HCT116 (cell line): Measurements from ENCODE around the gene KLK6. TPM values are rescaled to one million over a fixed set of nuclear protein-coding genes. Genes with fewer than 3 reads are reported as not detected.
A peak's percentile ranks its signal among the peaks of the same experiment; 100 is the strongest.

ENCODE experiments used
- ATAC-seq: fragments of 200-7000 bp; cut with Tn5 transposase; 2 replicates; pipeline ENCODE4 v1.9.1; 2020; ENCODE audit warnings: mild to moderate bottlenecking, moderate library complexity
- BruUV-seq: library from RNA; stranded (reverse); fragments of 400-500 nt; replicated peaks from 2 replicates; lab custom pipeline; 2021; lab: Mats Ljungman, UMichigan
- CTCF ChIA-PET: fragments of 300-600 bp; sonication (Branson Sonifier 250); formaldehyde crosslinking; loops from one replicate; lab custom pipeline; 2021; ENCODE audit warnings: antibody characterized with exemption; lab: Charles Lee
- POLR2A ChIA-PET: fragments of 300-600, 350-600 bp; sonication (Branson Sonifier 250); formaldehyde crosslinking; loops from one replicate; lab custom pipeline; 2021; ENCODE audit warnings: antibody characterized with exemption; lab: Charles Lee
- RAD21 ChIA-PET, 2 experiments: fragments of 300-600 bp; sonication (Branson Sonifier 250); formaldehyde crosslinking; loops; one replicate each; lab custom pipeline; 2023; ENCODE audit warnings: low total read pairs in 2 of 2; ENCODE audit not compliant: uncharacterized antibody in 2 of 2, unreplicated experiment in 2 of 2, low non-redundant PET in 1 of 2; lab: Charles Lee
- DNase-seq: peaks from one replicate; pipeline ENCODE4 v3.0.0-alpha.2; 2010; ENCODE audit warnings: low read depth, low spot score
- H2AFZ ChIP-seq: fragments of 200-600 bp; shearing (Covaris generic), sonication (generic); 2 replicates; pipeline ENCODE4 v1.6.1; 2017; ENCODE audit warnings: low read depth, mixed run types, mixed read lengths, antibody characterized with exemption, low read length; ENCODE audit not compliant: poor library complexity, severe bottlenecking
- H3K27ac ChIP-seq: 2 replicates; pipeline ENCODE4 v1.5.1; 2012; ENCODE audit warnings: low read depth, low read length
- H3K27me3 ChIP-seq: fragments of 200-600 bp; sonication (generic); 2 replicates; pipeline ENCODE4 v1.6.1; 2016; ENCODE audit warnings: mixed run types, low read length, mixed read lengths; ENCODE audit not compliant: insufficient read depth
- H3K36me3 ChIP-seq, 2 experiments: fragments of 200-500 bp in 1 of 2; fragments of 200-600 bp in 1 of 2; sonication (Bioruptor generic) in 1 of 2; sonication (generic) in 1 of 2; 2 replicates each; pipeline versions ENCODE4 v1.5.1 to v1.6.1; 2014 to 2016; ENCODE audit warnings: low read length in 2 of 2, inconsistent platforms in 1 of 2, mixed read lengths in 1 of 2, mixed run types in 1 of 2; ENCODE audit not compliant: insufficient read depth in 2 of 2, control insufficient read depth in 1 of 2
- H3K4me1 ChIP-seq, 2 experiments: fragments of 200-600 bp in 1 of 2; sonication (generic) in 1 of 2; 2 replicates each; pipeline versions ENCODE4 v1.5.1 to v1.6.1; 2012 to 2017; ENCODE audit warnings: low read length in 2 of 2, inconsistent platforms in 1 of 2, mild to moderate bottlenecking in 1 of 2, mixed read lengths in 1 of 2, mixed run types in 1 of 2, moderate library complexity in 1 of 2; ENCODE audit not compliant: insufficient read depth in 2 of 2, control insufficient read depth in 1 of 2
- H3K4me2 ChIP-seq: fragments of 200-600 bp; sonication (generic); 2 replicates; pipeline ENCODE4 v1.6.1; 2017; ENCODE audit warnings: mixed run types, low read length, mixed read lengths
- H3K4me3 ChIP-seq, 2 experiments: fragments of 200-600 bp in 1 of 2; sonication (generic) in 1 of 2; replicated peaks in 1 of 2; 2 replicates each; pipeline ENCODE4 v1.5.1; 2011 to 2016; ENCODE audit warnings: low read length in 2 of 2, control low read depth in 1 of 2, low read depth in 1 of 2, mild to moderate bottlenecking in 1 of 2, mixed read lengths in 1 of 2, mixed run types in 1 of 2
- H3K79me2 ChIP-seq: fragments of 200-600 bp; sonication (generic); 2 replicates; pipeline ENCODE4 v1.6.1; 2017; ENCODE audit warnings: mild to moderate bottlenecking, mixed run types, low read length, moderate library complexity, mixed read lengths; ENCODE audit not compliant: insufficient read depth
- H3K9ac ChIP-seq: fragments of 200-600 bp; sonication (generic); 2 replicates; pipeline ENCODE4 v1.6.1; 2016; ENCODE audit warnings: low read length, mixed read lengths
- H3K9me2 ChIP-seq: fragments of 200-600 bp; sonication (generic), shearing (Covaris generic); 2 replicates; pipeline ENCODE4 v1.6.1; 2017; ENCODE audit warnings: mixed run types, mild to moderate bottlenecking, moderate library complexity; ENCODE audit not compliant: insufficient read depth
- H3K9me3 ChIP-seq, 2 experiments: fragments of 200-500 bp in 1 of 2; fragments of 200-600 bp in 1 of 2; sonication (Bioruptor generic) in 1 of 2; sonication (generic) in 1 of 2; 2 replicates each; pipeline ENCODE4 v1.6.1; 2014 to 2017; ENCODE audit warnings: low read length in 2 of 2, mixed read lengths in 2 of 2, inconsistent platforms in 1 of 2, low read depth in 1 of 2, mild to moderate bottlenecking in 1 of 2, mixed run types in 1 of 2, moderate library complexity in 1 of 2; ENCODE audit not compliant: control insufficient read depth in 1 of 2, insufficient read depth in 1 of 2
- H4K20me1 ChIP-seq: fragments of 200-600 bp; sonication (generic), shearing (Covaris generic); 2 replicates; pipeline ENCODE4 v1.6.1; 2017; ENCODE audit warnings: mixed run types, mild to moderate bottlenecking, moderate library complexity; ENCODE audit not compliant: insufficient read depth
- ATF3 ChIP-seq: IDR thresholded peaks from 2 replicates; pipeline ENCODE4 v1.6.1; 2012
- CBX3 ChIP-seq: IDR thresholded peaks from 2 replicates; pipeline ENCODE4 v1.6.1; 2012; ENCODE audit warnings: low read depth
- CEBPB ChIP-seq: IDR thresholded peaks from 2 replicates; pipeline ENCODE4 v1.6.1; 2012; ENCODE audit warnings: low read depth
- CTCF ChIP-seq, 3 experiments: fragments of 200-600 bp in 1 of 3; sonication (generic) in 1 of 3; IDR thresholded peaks in 2 of 3; conservative IDR thresholded peaks in 1 of 3; 2 replicates each; pipeline ENCODE4 v1.5.1; 2012 to 2017; ENCODE audit warnings: low read depth in 2 of 3, low read length in 2 of 3, antibody characterized with exemption in 1 of 3, borderline replicate concordance in 1 of 3, control low read depth in 1 of 3, mild to moderate bottlenecking in 1 of 3, mixed read lengths in 1 of 3, mixed run types in 1 of 3, moderate library complexity in 1 of 3; ENCODE audit not compliant: insufficient read depth in 1 of 3
- EGR1 ChIP-seq: IDR thresholded peaks from 2 replicates; pipeline ENCODE4 v1.6.1; 2012; ENCODE audit warnings: low read depth
- ELF1 ChIP-seq: IDR thresholded peaks from 2 replicates; pipeline ENCODE4 v1.6.1; 2012; ENCODE audit warnings: low read depth, borderline replicate concordance
- EZH2 ChIP-seq: fragments of 200-600 bp; sonication (generic); IDR thresholded peaks from 2 replicates; pipeline ENCODE4 v1.6.1; 2017; ENCODE audit warnings: antibody characterized with exemption, mixed run types
- EZH2phosphoT487 ChIP-seq: fragments of 200-600 bp; IDR thresholded peaks from 2 replicates; pipeline ENCODE4 v1.6.1; 2018; ENCODE audit warnings: antibody characterized with exemption, borderline replicate concordance
- MAX ChIP-seq: IDR thresholded peaks from 2 replicates; pipeline ENCODE4 v1.6.1; 2012
- POLR2A ChIP-seq: IDR thresholded peaks from 2 replicates; pipeline ENCODE4 v1.7.0; 2011; ENCODE audit warnings: borderline replicate concordance; ENCODE audit not compliant: insufficient read depth, insufficient read length; ENCODE audit errors: extremely low read depth
- POLR2AphosphoS5 ChIP-seq: IDR thresholded peaks from 2 replicates; pipeline ENCODE4 v1.6.1; 2011; ENCODE audit warnings: mild to moderate bottlenecking, low read depth, low read length, moderate library complexity
- REST ChIP-seq: IDR thresholded peaks from 2 replicates; pipeline ENCODE4 v1.6.1; 2012; ENCODE audit warnings: low read depth
- SP1 ChIP-seq: IDR thresholded peaks from 2 replicates; pipeline ENCODE4 v1.6.1; 2012; ENCODE audit warnings: low read depth
- SRF ChIP-seq: IDR thresholded peaks from 2 replicates; pipeline ENCODE4 v1.6.1; 2012; ENCODE audit warnings: low read depth
- TCF7L2 ChIP-seq: IDR thresholded peaks from 2 replicates; pipeline ENCODE4 v1.7.0; 2011; ENCODE audit warnings: borderline replicate concordance, inconsistent platforms; ENCODE audit not compliant: insufficient read depth, insufficient read length; ENCODE audit errors: extremely low read depth
- ZBTB33 ChIP-seq: IDR thresholded peaks from 2 replicates; pipeline ENCODE4 v1.6.1; 2011; ENCODE audit warnings: mild to moderate bottlenecking, low read length, moderate library complexity; ENCODE audit not compliant: insufficient replicate concordance; ENCODE audit errors: extremely low read depth
- ZFX ChIP-seq: fragments of 450-650 bp; IDR thresholded peaks from 2 replicates; pipeline ENCODE4 v1.6.1; 2017
- ZNF274 ChIP-seq: fragments of 200-500 bp; sonication (Bioruptor generic); IDR thresholded peaks from 2 replicates; pipeline ENCODE4 v1.6.1; 2014; ENCODE audit warnings: mild to moderate bottlenecking, low read depth, low read length, inconsistent platforms
- intact Hi-C: fragments of 100-400 bp; cut with micrococcal nuclease; formaldehyde crosslinking; loops from 2 replicates; pipeline ENCODE4 v1.10.0; 2022
- total RNA-seq: library from RNA; stranded (reverse); gene quantifications from one replicate; pipeline ENCODE4 v1.2.1, GENCODE V29; 2021; ENCODE audit not compliant: unreplicated experiment

Gene KLK6
- total RNA-seq, 1 experiment from 2014 or later: 40.5 TPM

GRCh38 chr19:50932018-50932689 lies 37.2 kb downstream of the KLK6 start:
- peak; percentile 93 for DNase-seq
- peak; percentile 70 for TF ChIP-seq CEBPB
- no peak for TF ChIP-seq CTCF (IDR thresholded peaks at IDR 0.05 in 2 of 3, conservative IDR thresholded peaks at IDR 0.05 in 1 of 3; ENCODE audit: borderline replicate concordance in 1 of 3, insufficient read depth in 1 of 3, low read depth in 2 of 3, low read length in 2 of 3)
- TF ChIP-seq SP1: peak; percentile 83
- no peak for TF ChIP-seq ZBTB33
- peak; percentile 58; the same call in 1 of the 2 replicates for TF ChIP-seq MAX
- TF ChIP-seq CBX3: 0 out of 2 replicates have a peak, but pooled peaks have one; percentile 48
- TF ChIP-seq EGR1: peak; percentile 92
- TF ChIP-seq POLR2A: no peak
- no peak for TF ChIP-seq SRF
- no peak for TF ChIP-seq ATF3
- no peak for TF ChIP-seq TCF7L2
- TF ChIP-seq POLR2AphosphoS5: no peak; the same call in 1 of the 2 replicates
- no peak for TF ChIP-seq ZFX
- TF ChIP-seq ZNF274: no peak
- TF ChIP-seq EZH2phosphoT487: no peak
- TF ChIP-seq REST: no peak
- no peak for TF ChIP-seq EZH2
- TF ChIP-seq ELF1: no peak

More at GRCh38 chr19:50932018-50932689, 37.2 kb downstream of the KLK6 start:
- H3K79me2 ChIP-seq: no peaks in the 10 kb centered on the region
- H3K4me1 ChIP-seq: peaks cover 47 to 54% of the 10 kb centered on the region in 2 experiments
- peak overlapping the region; percentile 34 for H3K9ac ChIP-seq
- intact Hi-C loops: loop anchor here (1.0 to 2.0 kb wide), 3 partner anchors 37 to 84 kb away; partner anchors contain the start of genes KLK6 and KLK8
- POLR2A ChIA-PET: interaction anchor here (0.7 to 1.4 kb wide), 2 partner anchors 51 to 85 kb away, joined by 4 to 6 read pairs; partner anchors contain the start of gene KLK7
- H3K4me2 ChIP-seq: peak overlapping the region; percentile 82
- H3K27me3 ChIP-seq: no peaks in the 10 kb centered on the region
- peak overlapping the region; percentile 63 for H2AFZ ChIP-seq
- no peaks in the 10 kb centered on the region for H3K36me3 ChIP-seq
- CTCF ChIA-PET: interaction anchor here (0.7 to 10.4 kb wide), 3 partner anchors 10 to 85 kb away, joined by 4 to 62 read pairs (median 15); no protein-coding TSS in a partner anchor
- H3K27ac ChIP-seq: peak overlapping the region; percentile 78
- ATAC-seq: peak; percentile 87
- no peaks in the 10 kb centered on the region for H3K9me3 ChIP-seq
- BruUV-seq: no TSS peak
- peak overlapping the region; percentile 6 to 43; a peak in 2 of 4 replicates for H3K4me3 ChIP-seq
- H4K20me1 ChIP-seq: no peaks in the 10 kb centered on the region
- no peaks in the 10 kb centered on the region for H3K9me2 ChIP-seq
- RAD21 ChIA-PET: interaction anchor here in 1 of 2 experiments (1.4 kb wide), 1 partner anchor 85 kb away, joined by 4 read pairs; no protein-coding TSS in a partner anchor
